NCI-H2107 (cell line): ENCODE data around the gene HHAT.
"Not testable (repeated sequence)": the region's sequence is repeated elsewhere in the genome, so short reads cannot be mapped to it uniquely, and the experiment has no call there.

Source experiments
- DNase-seq: peaks from one replicate; lab custom pipeline; 2025; lab: John Stamatoyannopoulos, UW

HHAT gene

GRCh38 chr1:210397252-210397651 lies 68.5 kb downstream of the HHAT start:
- DNase-seq, result no peak

GRCh38 chr1:210397681-210398080 lies 69.0 kb downstream of the HHAT start:
- DNase-seq, result no peak

- no peak for DNase-seq
Measured at GRCh38 chr1:210398466-210398865, 69.8 kb downstream of the HHAT start.

- peak; percentile 40 for DNase-seq
Measured at GRCh38 chr1:210400043-210400840, 71.5 kb downstream of the HHAT start.

GRCh38 chr1:210402560-210402959 lies 73.9 kb downstream of the HHAT start:
- no peak for DNase-seq

- no peak for DNase-seq
Measured at GRCh38 chr1:210405316-210405715, 76.6 kb downstream of the HHAT start.

GRCh38 chr1:210406341-210406740 lies 77.6 kb downstream of the HHAT start:
- not testable (repeated sequence) for DNase-seq

- peak; percentile 72 for DNase-seq
Measured at GRCh38 chr1:210407207-210407886, 78.6 kb downstream of the HHAT start.

- DNase-seq, result no peak
Measured at GRCh38 chr1:210407887-210408252, 79.2 kb downstream of the HHAT start.

GRCh38 chr1:210412240-210412639 lies 83.5 kb downstream of the HHAT start:
- DNase-seq, result no peak

- no peak for DNase-seq
Measured at GRCh38 chr1:210413951-210414350, 85.2 kb downstream of the HHAT start.

- no peak for DNase-seq
Measured at GRCh38 chr1:210415846-210416448, 87.2 kb downstream of the HHAT start.

- no peak for DNase-seq
Measured at GRCh38 chr1:210416681-210417080, 88.0 kb downstream of the HHAT start.

GRCh38 chr1:210417881-210418280 lies 89.2 kb downstream of the HHAT start:
- no peak for DNase-seq

GRCh38 chr1:210418863-210419650 lies 90.4 kb downstream of the HHAT start:
- DNase-seq, result no peak

- not testable (repeated sequence) for DNase-seq
Measured at GRCh38 chr1:210426696-210427095, 98.0 kb downstream of the HHAT start.

GRCh38 chr1:210428696-210429095 lies 100.0 kb downstream of the HHAT start:
- no peak for DNase-seq

GRCh38 chr1:210434223-210434622 lies 105.5 kb downstream of the HHAT start:
- DNase-seq, result no peak

GRCh38 chr1:210437111-210437510 lies 108.4 kb downstream of the HHAT start:
- no peak for DNase-seq

GRCh38 chr1:210437781-210438180 lies 109.1 kb downstream of the HHAT start:
- no peak for DNase-seq

- no peak for DNase-seq
Measured at GRCh38 chr1:210438928-210439841, 110.5 kb downstream of the HHAT start.
